ENCODE measurements around the gene FUS.

The FUS gene

DNA sequence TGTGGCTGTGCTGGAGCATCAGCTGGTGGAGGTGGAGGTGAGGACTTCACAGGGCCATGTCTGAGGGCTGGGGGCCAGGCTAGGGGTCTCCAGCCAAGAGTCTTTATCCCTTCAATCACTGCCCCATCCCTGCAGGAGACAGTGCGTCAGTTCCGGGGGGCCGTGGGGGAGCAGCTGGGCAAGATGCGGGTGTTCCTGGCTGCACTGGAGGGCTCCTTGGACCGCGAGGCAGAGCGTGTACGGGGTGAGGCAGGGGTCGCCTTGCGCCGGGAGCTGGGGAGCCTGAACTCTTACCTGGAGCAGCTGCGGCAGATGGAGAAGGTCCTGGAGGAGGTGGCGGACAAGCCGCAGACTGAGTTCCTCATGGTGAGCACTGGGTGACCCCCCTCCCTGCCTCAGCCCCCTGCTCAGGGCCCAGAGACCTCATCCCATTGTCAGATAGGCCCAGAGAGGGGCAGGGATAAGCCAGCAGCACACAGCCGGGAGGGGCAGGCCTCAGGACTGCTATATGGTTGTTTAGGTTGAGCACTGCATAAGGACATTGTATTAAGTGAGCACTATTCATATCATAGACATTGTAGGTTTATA, 39.3 kb downstream of the FUS start:
- POLR2A ChIA-PET: interaction anchor here (1.5 kb wide), 1 partner anchor 40 kb away, joined by 5 read pairs; the partner anchor contains the start of gene FUS
- CTCF ChIA-PET: no interaction called here
- TF ChIP-seq PKNOX1 (IDR thresholded peaks at IDR 0.05) (no peak), FOXM1 (IDR thresholded peaks at IDR 0.05; ENCODE audit: borderline replicate concordance) (no peak), FOXK2 (IDR thresholded peaks at IDR 0.05) (no peak), HDGF (IDR thresholded peaks at IDR 0.05; ENCODE audit: borderline replicate concordance) (no peak), CTBP1 (IDR thresholded peaks at IDR 0.05; ENCODE audit: borderline replicate concordance) (no peak)
- DNase-seq (ENCODE audit: extremely low spot score): peak; percentile 2

DNA sequence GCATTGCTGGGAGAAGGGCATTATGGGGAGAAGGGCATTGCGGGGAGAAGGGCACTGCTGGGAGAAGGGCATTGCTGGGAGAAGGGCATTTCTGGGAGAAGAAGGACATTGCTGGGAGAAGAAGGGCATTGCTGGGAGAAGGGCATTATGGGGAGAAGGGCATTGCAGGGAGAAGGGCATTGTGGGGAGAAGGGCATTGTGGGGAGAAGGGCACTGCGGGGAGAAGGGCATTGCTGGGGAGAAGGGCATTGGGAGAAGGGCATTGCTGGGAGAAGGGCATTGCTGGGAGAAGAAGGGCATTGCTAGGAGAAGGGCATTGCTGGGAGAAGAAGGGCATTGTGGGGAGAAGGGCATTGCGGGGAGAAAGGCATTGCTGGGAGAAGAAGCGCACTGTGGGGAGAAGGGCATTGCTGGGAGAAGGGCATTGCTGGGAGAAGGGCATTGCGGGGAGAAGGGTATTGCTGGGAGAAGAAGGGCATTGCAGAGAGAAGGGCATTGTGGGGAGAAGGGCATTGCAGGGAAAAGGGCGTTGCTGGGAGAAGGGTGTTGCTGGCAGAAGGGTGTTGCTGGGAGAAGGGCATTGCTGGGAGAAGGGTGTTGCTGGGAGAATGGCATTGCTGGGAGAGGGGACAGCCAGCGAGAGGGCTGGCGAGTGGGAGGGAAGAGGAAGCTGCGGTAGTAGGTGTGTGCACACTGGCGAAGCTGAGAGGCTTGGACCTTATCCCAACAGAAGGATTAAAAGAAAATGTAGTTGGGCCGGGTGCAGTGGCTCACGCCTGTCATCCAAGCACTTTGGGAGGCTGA, 41.6 kb downstream of the FUS start:
- ChIA-PET CTCF (no interaction called here), POLR2A (no interaction called here)
- TF ChIP-seq FOXK2 (IDR thresholded peaks at IDR 0.05): no peak
- TF ChIP-seq SUZ12 (IDR thresholded peaks at IDR 0.05): no peak
- no peak for TF ChIP-seq ELF4 (IDR thresholded peaks at IDR 0.05)
- no peak for TF ChIP-seq CTBP1 (IDR thresholded peaks at IDR 0.05; ENCODE audit: borderline replicate concordance)
- TF ChIP-seq PKNOX1 (IDR thresholded peaks at IDR 0.05): no peak
- TF ChIP-seq HDGF (IDR thresholded peaks at IDR 0.05; ENCODE audit: borderline replicate concordance): no peak
- TF ChIP-seq L3MBTL2 (conservative IDR thresholded peaks at IDR 0.05): no peak
- TF ChIP-seq BHLHE40 (IDR thresholded peaks at IDR 0.05; ENCODE audit: borderline replicate concordance): no peak
- TF ChIP-seq ZNF384 (IDR thresholded peaks at IDR 0.05): no peak
- no peak for TF ChIP-seq TARDBP (IDR thresholded peaks at IDR 0.05)
- no peak for TF ChIP-seq LEF1 (IDR thresholded peaks at IDR 0.05; ENCODE audit: borderline replicate concordance)
- TF ChIP-seq SP1 (IDR thresholded peaks at IDR 0.05): no peak
- TF ChIP-seq ARNT (IDR thresholded peaks at IDR 0.05): no peak
- no peak for TF ChIP-seq FOXM1 (IDR thresholded peaks at IDR 0.05; ENCODE audit: borderline replicate concordance)
- TF ChIP-seq NFRKB (IDR thresholded peaks at IDR 0.05): no peak
- TF ChIP-seq FOXA1 (IDR thresholded peaks at IDR 0.05): no peak
- peak; percentile 3 for DNase-seq (ENCODE audit: extremely low spot score)

DNA sequence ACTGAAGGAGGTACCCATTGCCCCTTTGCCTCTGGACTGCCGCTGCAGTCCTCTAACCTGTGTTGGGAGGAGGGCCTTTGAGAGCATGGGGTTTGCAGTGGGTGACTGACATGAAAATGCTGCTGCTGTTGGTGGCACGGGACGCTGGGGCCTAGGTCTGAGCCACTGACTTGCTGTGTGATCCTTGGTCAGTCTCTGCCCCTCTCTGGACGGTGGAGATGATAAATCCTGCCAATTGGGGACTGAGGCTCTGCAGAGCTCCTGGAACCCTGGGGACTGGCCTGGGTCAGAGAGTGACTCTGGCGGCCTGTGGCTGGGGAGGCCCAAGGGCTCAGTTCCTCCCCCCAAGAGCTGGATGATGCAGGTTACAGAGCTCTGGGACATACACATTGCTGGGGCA, 43.1 kb downstream of the FUS start:
- ChIA-PET POLR2A (interaction anchor here (1.5 kb wide), 1 partner anchor 42 kb away, joined by 4 read pairs; no protein-coding TSS in a partner anchor), CTCF (no interaction called here)

GRCh38 chr16:31224092-31224955, 44.4 kb downstream of the FUS start:
- ChIA-PET CTCF (no interaction called here), POLR2A (interaction anchor here (1.5 kb wide), 1 partner anchor 44 kb away, joined by 4 read pairs; no protein-coding TSS in a partner anchor)
- peak; percentile 2 for DNase-seq (ENCODE audit: extremely low spot score)
- no peak for TF ChIP-seq BHLHE40 (IDR thresholded peaks at IDR 0.05; ENCODE audit: borderline replicate concordance)
- no peak for TF ChIP-seq FOXM1 (IDR thresholded peaks at IDR 0.05; ENCODE audit: borderline replicate concordance)
- TF ChIP-seq CTBP1 (IDR thresholded peaks at IDR 0.05; ENCODE audit: borderline replicate concordance): no peak
- TF ChIP-seq PKNOX1 (IDR thresholded peaks at IDR 0.05): no peak

More for the DNA sequence above, 43.1 kb downstream of the FUS start:
- TF ChIP-seq ZNF384 (IDR thresholded peaks at IDR 0.05) (no peak), SUZ12 (IDR thresholded peaks at IDR 0.05) (no peak), FOXK2 (IDR thresholded peaks at IDR 0.05) (no peak), L3MBTL2 (conservative IDR thresholded peaks at IDR 0.05) (no peak), BHLHE40 (IDR thresholded peaks at IDR 0.05; ENCODE audit: borderline replicate concordance) (no peak), LEF1 (IDR thresholded peaks at IDR 0.05; ENCODE audit: borderline replicate concordance) (no peak), PKNOX1 (IDR thresholded peaks at IDR 0.05) (no peak), FOXM1 (IDR thresholded peaks at IDR 0.05; ENCODE audit: borderline replicate concordance) (no peak), ELF4 (IDR thresholded peaks at IDR 0.05) (no peak), NFRKB (IDR thresholded peaks at IDR 0.05) (no peak), TARDBP (IDR thresholded peaks at IDR 0.05) (no peak), ARNT (IDR thresholded peaks at IDR 0.05) (no peak), HDGF (IDR thresholded peaks at IDR 0.05; ENCODE audit: borderline replicate concordance) (no peak), FOXA1 (IDR thresholded peaks at IDR 0.05) (no peak), CTBP1 (IDR thresholded peaks at IDR 0.05; ENCODE audit: borderline replicate concordance) (no peak), SP1 (IDR thresholded peaks at IDR 0.05) (no peak)
- peak; percentile 4 for DNase-seq (ENCODE audit: extremely low spot score)

DNA sequence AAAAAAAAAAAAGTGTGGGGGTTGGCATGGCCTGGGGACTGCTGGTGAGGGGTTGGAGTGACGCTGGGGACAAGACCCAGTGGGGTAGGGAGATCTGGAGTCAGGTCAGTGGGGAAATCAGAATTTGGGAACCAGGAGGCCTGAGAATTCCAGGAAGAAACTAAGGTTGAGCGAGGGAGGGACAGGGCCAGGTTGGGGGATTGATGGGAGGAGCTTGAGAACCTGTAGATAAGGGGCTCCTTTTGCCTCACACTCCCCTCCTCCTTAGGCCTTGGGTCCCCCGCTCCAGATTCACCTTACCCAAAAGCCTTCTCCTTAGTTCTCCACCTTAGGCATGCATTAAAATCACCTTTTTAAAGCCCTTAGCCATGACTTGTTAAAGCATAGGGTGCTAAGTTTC, 45.3 kb downstream of the FUS start:
- TF ChIP-seq NFRKB (IDR thresholded peaks at IDR 0.05) (no peak), CTBP1 (IDR thresholded peaks at IDR 0.05; ENCODE audit: borderline replicate concordance) (no peak), PKNOX1 (IDR thresholded peaks at IDR 0.05) (no peak), BHLHE40 (IDR thresholded peaks at IDR 0.05; ENCODE audit: borderline replicate concordance) (no peak), ZNF384 (IDR thresholded peaks at IDR 0.05) (no peak), FOXK2 (IDR thresholded peaks at IDR 0.05) (no peak), ARNT (IDR thresholded peaks at IDR 0.05) (no peak), L3MBTL2 (conservative IDR thresholded peaks at IDR 0.05) (no peak), TARDBP (IDR thresholded peaks at IDR 0.05) (no peak), FOXM1 (IDR thresholded peaks at IDR 0.05; ENCODE audit: borderline replicate concordance) (no peak), ELF4 (IDR thresholded peaks at IDR 0.05) (no peak), LEF1 (IDR thresholded peaks at IDR 0.05; ENCODE audit: borderline replicate concordance) (no peak), SUZ12 (IDR thresholded peaks at IDR 0.05) (no peak), FOXA1 (IDR thresholded peaks at IDR 0.05) (no peak)
- DNase-seq (ENCODE audit: extremely low spot score): peak; percentile 3
- POLR2A ChIA-PET: no interaction called here
- CTCF ChIA-PET: no interaction called here
